Measurements from ENCODE around the gene OGFR. TPM values are rescaled to one million over a fixed set of nuclear protein-coding genes. Genes with fewer than 3 reads are reported as not detected.

OGFR gene
- polyA plus RNA-seq, 1 donor, result 24.6 TPM

DNA sequence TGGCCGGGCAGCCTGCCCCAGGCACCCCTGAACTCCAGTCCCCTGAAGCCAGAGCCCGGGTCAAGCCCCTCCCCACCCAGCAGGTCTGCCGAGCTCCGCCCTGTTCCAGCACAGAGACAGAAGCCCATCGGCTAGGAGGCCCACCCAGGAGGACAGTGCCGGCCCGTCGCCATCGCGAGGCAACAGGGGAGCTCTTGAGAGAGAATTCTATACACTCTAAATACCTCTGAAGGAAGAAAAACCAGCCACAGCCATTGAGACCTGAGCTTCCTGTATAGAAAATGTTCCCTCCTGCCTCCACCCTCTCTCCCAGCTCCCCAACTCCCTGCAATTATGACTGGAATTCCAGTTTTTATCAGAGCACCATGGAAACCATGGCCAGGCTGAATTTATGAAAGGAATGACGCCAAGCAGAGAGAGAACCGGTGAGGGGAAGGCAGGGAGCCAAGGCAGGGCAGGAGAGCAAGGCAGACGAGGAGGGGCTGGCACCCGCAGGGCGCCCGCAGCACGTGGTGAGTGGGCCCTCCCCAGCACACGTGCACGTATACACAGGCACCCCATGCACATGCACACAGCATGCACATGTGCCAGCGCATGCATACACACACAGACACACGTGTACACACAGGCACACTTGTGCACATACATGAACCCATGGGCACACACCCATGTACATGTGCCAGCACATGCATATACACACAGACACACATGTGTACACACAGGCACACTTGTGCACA lies 35.9 kb upstream of the OGFR start:
- peak; percentile 55 for DNase-seq

DNA sequence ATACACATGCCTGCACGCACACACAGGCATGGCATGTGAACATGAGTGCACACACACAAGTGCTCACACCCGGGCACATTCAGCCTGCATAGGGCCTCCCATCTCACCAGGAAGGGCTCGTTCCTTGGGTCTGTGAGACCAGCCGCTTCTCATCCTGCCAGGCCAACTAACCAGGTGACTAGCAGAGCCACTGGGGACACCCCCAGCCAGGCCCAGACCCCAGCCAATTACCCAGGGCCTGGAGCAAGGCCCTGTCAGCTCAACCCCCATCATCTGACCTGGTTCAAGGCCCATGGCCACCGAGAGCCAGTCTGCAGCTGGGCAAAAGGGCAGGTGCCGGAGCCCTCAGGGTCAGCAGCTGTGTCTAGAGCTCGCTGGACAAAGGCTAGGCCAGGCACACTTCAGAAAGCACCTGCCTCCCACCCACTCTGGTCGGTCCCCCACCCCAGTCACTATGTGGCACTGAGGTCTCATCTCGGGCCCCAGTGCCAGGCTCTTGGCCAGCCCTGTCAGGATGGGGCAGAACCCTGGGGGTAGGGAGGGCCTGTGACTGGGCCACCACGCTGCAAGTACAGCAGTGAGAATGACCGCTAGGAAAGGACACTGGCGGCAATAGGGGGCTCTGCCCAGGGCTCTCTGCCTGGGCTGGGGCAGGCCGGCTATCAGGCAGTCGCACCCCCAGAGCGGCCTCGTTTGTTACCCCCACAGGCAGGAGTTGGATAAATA lies 35.1 kb upstream of the OGFR start:
- no peak for DNase-seq

DNA sequence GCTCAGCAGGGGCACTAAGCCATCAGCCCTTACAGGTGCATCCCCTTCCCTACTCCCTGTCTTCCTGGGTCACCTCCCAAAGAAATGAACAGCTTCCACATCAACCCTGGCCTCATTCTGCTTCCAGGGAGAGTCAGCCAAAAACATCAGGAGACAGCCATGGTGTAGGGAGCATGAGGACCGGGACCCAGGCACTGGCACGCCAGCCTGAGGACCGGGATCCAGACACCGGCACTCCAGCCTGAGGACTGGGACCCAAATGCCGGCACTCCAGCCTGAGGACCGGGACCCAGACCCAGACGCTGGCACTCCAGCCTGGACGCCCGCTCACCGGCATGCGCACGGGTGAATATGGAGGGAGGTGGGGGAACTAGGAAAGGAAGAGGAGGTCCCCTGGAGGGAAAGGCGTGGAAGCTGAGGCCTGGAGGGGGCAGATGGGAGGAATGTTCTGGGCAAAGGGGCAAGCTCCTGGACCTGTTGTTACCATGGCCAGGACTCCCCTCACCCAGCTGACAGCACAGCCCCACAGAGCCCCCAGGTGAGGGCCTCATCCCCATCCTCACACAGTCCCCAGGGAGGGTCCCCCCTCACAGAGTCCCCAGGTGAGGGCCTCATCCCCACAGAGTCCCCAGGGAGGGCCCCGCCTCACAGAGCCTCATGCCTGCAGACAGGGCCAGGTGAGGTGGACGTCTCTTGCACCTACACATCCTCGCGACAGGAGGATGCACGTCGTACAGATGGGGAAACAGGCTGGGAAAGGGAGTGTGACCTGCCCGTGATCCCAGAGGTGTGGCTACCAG lies 34.3 kb upstream of the OGFR start:
- DNase-seq, result no peak

DNA sequence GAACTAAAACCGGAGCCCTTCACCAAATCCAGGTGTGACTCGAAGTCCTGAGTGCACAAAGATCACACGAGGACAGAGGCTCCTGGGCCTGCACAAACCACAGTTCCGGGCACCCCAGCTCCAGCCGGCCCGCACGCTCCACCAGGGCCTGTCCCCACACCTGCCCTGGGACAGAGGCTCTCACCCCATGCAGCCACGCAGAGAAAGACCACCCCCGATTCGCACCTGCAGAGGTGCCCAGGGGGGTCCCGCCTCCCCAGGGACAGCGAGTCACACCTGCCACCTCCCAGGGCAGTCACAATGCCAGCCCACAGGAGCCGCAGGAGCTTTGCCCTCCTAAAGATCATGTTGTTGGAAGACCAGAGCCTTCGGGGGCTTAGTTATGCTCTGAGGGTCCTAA lies 33.7 kb upstream of the OGFR start:
- no peak for DNase-seq

DNA sequence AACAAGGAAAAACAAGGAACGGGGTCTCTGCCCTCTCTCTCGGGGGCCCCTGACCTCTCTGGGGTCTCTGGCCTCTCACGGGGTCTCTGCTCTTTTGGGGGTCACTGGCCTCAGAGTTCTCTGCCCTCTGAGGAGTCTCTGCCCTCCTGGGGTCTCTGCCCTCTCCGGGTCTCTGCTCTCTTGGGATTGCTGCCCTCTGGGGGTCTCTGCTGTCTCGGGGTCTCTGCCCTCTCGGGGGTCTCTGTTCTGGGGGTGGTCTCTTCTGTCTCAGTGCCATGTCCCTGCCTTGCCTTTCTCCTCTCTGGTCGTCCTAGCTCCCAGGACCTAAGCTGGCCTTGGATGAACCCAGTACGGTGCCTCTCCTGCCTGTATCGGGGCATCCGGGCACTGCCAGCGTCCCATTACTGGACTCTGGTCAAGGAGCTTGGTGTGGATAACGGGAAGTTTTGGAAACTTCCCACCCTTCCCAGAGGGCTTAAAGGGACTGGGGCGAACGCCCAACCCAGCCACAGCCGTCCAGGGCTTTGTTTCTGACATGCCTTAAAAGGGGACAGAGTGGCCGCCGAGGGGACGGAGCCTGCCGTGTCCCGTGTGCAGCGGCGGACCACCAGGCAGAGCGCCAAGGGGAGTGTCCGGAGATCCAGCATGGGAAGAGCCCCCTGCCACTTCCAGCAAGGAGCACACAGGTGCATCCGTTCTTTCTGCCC lies 33.1 kb upstream of the OGFR start:
- DNase-seq, result no peak

DNA sequence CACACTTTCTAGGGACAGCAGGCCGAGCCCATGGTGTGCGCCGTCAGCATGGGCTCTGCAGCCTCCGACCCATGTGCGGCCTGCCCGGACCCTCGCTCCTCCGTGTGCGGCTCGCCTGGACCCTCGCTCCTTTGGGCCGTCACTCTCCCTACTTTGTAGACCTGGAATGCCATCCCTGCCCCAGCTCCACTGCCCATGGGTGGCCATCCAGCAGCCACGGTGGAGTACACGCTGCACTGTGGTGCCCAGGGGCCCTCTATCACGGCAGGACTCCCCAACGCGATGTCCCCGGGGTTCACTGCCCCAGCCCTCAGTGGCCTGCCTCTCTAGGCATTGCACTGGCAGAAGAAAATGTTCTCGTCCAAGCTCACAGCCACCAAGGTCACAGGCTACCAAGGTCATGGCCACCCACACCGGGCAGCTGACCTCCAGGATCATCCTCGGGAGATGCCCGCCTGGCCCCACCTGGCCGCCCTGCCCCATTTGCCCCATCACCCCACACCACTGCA lies 32.5 kb upstream of the OGFR start:
- no peak for DNase-seq

DNA sequence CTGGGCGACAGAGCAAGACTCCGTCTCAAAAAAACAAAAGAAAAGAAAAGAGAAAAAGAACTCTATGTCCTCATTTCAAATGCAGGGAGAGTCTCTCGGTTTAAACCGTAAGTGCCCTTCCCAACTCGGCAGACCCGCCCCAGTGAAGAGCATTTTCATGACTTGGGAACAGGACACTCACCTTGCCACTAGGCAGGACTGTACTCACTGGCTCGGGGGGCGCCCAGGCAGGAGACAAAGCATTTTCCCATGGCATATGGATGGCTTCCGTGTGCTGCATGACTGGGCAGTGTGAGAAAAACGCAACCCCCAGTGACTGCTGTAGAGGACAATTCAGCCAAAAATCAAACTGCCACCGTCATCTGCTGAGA lies 32.0 kb upstream of the OGFR start:
- DNase-seq, result no peak

DNA sequence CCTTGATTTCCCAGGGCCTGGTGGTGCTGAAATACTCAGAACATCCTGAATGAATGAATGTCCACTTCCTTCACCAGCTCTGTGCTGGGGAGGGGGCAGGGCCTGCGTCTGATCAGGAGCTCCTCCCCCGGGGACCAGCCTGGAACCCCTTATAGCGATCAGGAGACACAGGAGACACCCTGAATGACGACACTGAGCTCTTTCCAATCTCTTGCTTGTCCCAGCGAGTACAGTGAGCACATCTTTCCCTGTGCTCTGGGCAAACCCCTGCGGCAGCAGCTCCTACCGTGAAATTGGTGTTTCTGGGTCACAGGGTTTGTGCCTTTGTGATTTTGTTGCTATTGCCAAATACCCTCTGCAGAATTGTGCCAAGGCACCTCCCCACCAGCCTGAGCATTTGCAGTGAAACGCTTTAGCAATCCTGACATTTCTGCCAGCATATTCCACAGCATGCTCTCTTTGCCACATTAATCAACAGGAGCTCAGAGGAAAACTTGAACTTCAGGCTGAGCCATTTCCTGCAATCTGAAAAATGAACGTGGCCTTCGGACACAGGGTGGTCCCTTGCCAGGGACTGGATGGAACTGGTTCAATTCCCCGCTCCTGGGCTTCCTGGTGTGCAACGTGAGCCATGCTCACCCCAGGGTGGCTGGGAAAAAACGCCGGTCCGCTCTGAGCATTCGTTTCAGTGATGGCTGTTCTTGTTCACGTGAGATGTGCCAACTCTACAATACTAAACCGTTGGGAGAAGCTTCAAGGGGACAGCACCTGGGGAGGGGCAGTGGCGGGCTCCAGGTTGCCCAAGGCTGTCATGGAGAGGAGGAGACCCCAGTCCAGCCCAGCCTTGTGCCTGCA lies 31.4 kb upstream of the OGFR start:
- no peak for DNase-seq

DNA sequence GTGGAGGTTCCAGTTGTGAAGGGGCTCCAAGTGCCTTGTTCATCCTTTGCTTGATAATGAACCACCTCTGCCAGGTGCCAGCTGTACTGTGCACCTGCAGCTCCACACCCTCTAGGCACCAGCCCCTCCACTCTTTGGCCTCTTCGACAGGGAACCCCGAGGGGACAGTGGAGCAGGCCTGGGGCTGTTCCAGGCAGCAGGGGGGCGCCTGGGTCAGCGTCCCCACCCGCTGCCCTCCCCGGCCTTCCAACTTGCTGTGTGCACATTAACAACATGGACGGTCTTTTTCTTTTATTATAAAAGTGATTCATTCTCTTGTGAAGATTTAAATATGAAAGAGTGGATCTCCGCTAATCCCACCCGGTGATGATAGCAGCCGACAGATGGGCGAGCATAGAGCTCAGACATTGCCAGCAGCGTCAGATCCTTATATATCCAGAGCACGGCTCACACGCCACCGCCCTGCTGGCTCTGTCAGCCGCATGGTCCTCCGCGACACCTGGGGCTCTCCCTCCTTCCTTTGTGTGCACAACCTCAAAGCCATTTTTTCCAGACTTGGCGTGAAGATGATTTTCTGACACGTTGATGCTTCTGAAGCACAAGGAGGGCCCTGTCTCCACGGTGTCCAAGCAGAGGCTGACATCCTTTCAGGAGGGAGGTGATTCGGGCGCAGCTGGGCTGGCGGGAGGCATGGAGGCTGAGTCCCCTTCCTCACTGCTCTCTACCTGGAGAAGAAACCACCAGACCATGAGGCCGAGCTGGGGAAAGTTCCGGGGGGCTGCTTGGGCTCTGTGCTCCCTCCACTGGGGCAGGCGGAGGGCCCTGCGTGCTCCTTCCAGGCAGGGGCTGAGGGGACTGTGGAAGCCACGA lies 30.6 kb upstream of the OGFR start:
- DNase-seq, result no peak

DNA sequence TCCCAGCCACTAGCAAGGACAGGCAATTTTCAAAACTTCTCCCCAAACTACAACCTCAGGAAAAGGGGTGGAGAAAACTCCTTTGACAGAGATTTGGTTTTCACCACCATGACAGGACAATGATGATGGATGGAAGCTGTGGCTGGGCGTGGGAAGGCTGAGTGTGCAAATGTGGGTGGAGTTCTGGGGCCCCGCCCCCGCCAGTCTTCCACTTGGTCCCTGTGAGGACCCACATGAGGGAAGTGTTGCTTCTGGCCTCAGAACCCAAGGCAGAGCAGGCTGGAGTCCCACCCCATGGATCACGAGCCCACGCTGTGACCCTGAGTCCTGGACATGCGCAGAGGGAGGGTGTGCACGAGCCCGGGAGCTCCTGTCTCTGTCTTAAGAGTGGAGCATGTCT lies 29.9 kb upstream of the OGFR start:
- no peak for DNase-seq

DNA sequence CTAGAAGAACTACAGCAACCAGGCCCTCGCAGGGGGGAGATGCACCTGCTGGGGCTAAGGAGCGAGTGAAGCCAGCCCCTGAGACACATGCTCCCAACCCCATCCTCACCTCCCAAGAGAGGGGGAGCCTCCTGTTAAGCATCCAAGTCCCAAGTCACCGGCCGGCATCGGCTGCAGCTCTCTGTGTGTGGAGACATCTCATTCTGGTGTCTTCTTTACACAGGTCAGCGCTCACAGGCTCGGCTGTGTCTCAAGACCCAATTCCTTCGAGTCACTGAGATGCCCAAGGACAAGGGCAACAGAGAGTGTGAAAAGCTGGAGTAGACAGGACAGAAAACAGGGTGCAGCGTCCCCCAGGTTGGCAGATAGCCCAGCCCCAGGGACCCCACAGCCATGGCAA lies 29.4 kb upstream of the OGFR start:
- no peak for DNase-seq

DNA sequence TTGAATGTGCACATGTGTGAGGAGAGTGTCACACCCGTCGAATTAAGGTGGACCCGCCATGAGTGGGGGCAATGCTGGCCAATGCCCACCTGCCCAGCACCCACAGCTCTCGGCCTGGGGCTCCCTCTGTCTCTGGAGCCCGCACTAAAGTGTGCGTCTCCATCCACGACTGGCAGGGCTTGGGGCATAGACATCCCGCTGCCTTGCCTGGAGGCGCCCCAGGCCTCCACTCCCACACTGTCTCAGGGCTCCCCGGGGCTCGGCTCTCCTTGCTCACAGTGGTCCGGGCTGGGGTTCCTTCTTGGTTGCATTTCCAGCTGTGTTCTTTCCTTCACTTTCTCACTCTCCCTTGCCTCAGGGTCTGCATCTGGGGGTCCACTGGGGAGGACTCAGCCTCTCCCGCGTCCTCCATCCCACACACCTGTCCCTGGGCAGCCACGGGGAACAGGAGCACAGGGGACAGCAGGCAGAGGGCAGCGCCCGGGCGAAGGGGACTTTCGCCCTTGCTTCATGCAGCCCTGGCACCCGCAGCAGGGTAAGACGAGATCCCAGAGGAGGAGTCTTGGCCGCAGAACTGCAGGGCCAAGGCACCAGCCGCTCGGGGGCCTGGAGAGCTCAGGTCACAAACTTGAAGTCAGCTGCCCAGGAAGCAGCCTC lies 28.5 kb upstream of the OGFR start:
- DNase-seq, result no peak

DNA sequence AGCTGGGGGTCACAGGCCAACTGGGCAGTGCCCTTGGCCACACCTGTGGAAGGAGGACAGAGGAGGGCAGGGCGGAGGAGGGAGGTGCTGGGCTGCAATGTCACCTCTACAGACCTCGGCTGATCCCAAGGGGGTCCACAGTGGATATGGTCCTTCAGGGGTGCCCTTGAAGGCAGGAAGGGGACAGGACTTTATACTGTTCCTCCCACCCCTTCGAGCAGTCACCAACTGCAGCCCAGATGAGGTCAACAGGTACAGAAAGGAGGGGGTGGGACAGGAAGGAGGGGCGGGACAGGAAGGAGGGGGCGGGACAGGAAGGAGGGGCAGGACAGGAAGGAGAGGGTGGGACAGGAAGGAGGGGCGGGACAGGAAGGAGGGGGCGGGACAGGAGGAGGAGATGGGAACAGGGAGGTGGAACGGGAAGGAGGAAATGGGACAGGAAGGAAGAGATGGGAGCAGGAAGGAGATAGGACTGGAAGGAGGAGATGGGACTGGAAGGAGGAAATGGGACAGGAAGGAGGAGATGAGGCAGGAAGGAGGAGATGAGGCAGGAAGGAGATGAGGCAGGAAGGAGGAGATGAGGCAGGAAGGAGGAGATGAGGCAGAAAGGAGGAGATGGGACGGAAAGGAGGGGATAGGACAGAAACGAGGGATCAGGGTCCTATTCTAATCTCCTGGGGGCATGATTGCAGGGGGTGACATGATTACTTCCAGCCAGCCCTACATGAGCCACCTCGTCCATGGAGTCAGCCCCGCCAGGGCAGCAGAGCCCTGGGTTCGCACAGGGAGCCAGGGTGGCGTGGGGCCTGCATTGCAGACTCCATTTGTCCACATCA lies 27.7 kb upstream of the OGFR start:
- no peak for DNase-seq

DNA sequence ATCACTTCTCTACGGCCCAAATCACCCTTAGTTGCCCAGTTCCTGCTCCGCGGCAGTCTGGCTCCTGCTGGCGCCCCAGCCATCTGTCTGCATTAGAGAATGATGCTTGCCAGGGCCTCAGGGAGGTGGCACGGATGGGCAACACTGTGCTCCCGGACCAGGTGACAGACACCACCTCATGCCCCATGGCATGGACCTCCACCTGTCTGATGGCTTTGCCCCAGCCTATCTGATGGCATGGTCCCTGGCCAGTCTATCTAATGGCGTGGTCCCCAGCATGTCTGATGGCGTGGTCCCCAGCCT lies 27.2 kb upstream of the OGFR start:
- DNase-seq, result no peak

DNA sequence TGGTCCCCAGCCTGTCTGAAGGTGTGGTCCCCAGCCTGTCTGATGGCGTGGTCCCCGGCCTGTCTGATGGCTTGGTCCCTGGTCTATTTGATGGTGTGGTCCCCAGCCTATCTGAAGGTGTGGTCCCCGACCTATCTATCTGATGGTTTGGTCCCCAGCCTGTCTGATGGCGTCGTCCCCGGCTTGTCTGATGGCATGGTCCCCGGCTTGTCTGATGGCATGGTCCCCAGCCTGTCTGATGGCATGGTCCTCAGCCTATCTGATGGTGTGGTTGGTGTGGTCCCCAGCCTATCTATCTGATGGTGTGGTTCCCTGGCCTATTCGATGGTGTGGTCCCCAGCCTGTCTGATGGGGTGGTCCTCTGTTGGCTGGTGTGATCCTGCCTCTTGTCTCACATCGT lies 26.6 kb upstream of the OGFR start:
- DNase-seq, result no peak

DNA sequence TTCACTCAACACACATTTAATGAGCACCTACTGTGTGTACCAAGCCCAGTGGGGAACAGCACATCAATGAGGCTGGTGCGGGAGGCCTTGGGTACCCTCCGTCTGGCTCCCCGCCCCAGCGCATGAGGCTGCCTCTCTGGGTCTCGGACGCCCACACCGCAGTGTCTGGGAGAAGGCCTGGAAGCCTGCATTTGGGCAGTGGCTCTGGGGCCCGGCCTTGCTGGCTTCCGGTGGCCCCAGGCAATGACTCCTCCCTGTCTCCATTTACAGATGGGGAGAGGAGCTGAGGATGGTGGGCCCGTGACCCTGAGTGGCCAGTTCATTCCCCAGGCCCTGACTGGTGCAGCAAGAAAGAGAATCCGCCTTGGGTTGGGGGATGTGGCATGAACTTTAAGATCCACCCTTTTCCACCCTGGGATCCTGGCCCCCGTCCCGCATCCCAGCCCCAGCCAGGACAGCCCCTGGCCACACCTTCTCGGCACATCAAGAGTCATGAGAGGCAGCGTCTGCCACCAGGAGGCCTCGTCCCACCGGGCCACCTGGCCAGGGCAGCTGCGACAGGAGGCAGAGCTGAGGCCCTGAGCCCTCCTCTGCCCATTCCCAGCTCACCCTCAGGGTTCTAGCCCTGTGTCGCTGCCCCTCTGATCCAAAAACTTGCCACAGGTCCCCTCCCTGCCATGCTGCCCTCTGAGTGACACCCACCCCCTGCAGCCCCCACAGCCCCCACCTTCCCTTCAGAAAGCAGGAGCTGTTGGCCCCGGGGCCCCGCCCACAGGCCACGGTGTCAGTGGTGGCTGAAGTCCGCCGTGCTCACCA lies 25.8 kb upstream of the OGFR start:
- DNase-seq, result no peak

DNA sequence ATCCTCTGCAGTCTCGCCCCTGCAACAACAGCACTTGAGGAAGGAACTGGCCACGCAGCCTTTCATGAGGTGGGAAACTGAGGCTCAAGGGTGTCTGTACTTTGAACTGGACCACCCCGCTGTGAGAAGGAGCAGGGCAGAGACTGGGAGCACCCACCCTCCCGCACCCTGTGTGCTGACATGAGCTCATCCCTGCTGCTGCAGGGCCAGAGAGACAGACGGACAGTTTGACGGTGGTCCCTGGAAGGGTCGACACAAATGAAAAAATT lies 25.3 kb upstream of the OGFR start:
- no peak for DNase-seq

DNA sequence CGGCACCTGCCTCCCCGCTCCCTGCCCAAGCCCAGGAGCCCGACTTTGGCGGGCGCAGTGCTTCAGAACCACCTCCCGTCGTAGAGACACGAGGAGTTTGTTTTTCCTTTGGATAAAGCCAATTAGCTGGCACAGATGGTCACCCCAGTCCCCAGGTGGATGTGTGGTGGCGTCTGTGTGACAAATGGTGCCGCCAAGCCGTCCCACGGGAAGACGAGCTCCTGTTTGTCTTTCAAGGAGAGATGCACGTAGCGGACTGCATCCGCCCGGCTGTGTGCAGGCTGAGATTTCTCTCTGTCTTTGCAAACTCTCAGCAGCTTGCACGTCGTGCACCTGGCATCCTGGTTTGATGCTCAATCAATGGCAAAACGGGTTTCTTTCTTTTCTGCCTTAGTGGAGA lies 24.4 kb upstream of the OGFR start:
- DNase-seq, result no peak

Measured in left kidney (tissue), 2 donors.